GM21723 (cell line): ENCODE measurements around the gene FOSL2.

Experiments used
- ATAC-seq: cut with Tn5 transposase; IDR thresholded peaks from one replicate; pipeline ENCODE4 v1.9.1; 2021; ENCODE audit warnings: mild to moderate bottlenecking, moderate library complexity; ENCODE audit not compliant: unreplicated experiment

FOSL2 gene

GRCh38 chr2:28408764-28409599, 16.3 kb downstream of the FOSL2 start:
- no peak for ATAC-seq

GRCh38 chr2:28411166-28411755, 18.6 kb downstream of the FOSL2 start:
- no peak for ATAC-seq

- ATAC-seq, result no peak
Measured at GRCh38 chr2:28411956-28412609, 19.4 kb downstream of the FOSL2 start.

GRCh38 chr2:28412625-28413151, 20.0 kb downstream of the FOSL2 start:
- no peak for ATAC-seq

- ATAC-seq, result no peak
Measured at GRCh38 chr2:28413152-28413898, 20.7 kb downstream of the FOSL2 start.

- no peak for ATAC-seq
Measured at GRCh38 chr2:28413899-28414295, 21.2 kb downstream of the FOSL2 start.

GRCh38 chr2:28414583-28414982, 21.9 kb downstream of the FOSL2 start:
- no peak for ATAC-seq

- ATAC-seq, result no peak
Measured at GRCh38 chr2:28415010-28415409, 22.4 kb downstream of the FOSL2 start.

GRCh38 chr2:28415715-28416114, 23.1 kb downstream of the FOSL2 start:
- ATAC-seq, result no peak

GRCh38 chr2:28419003-28419402, 26.3 kb downstream of the FOSL2 start:
- ATAC-seq, result no peak

GRCh38 chr2:28419443-28420270, 27.0 kb downstream of the FOSL2 start:
- no peak for ATAC-seq

GRCh38 chr2:28420722-28421121, 28.1 kb downstream of the FOSL2 start:
- ATAC-seq, result no peak

GRCh38 chr2:28422908-28423741, 30.5 kb downstream of the FOSL2 start:
- no peak for ATAC-seq

- no peak for ATAC-seq
Measured at GRCh38 chr2:28423856-28424605, 31.4 kb downstream of the FOSL2 start.

GRCh38 chr2:28424799-28425463, 32.3 kb downstream of the FOSL2 start:
- ATAC-seq, result no peak

- ATAC-seq, result no peak
Measured at GRCh38 chr2:28425464-28425835, 32.8 kb downstream of the FOSL2 start.

- ATAC-seq, result no peak
Measured at GRCh38 chr2:28427741-28428415, 35.2 kb downstream of the FOSL2 start.

GRCh38 chr2:28428486-28428885, 35.8 kb downstream of the FOSL2 start:
- no peak for ATAC-seq
